Right lobe of liver (tissue), 6 donors: Measurements from ENCODE around the gene IL5. TPM values are rescaled to one million over a fixed set of nuclear protein-coding genes. Genes with fewer than 3 reads are reported as not detected.
"Not testable (repeated sequence)": the region's sequence is repeated elsewhere in the genome, so short reads cannot be mapped to it uniquely, and the experiment has no call there.

Source experiments
- ATAC-seq, 4 donors: fragments of 200-7000 bp; cut with Tn5 transposase; one replicate each; pipeline ENCODE4 v1.9.1; 2020; ENCODE audit warnings: mild to moderate bottlenecking in 4 of 4, moderate library complexity in 4 of 4
- DNase-seq, 3 donors: peaks; one replicate each; pipeline ENCODE4 v3.0.0-alpha.2; 2020
- H3K27ac ChIP-seq, 3 donors: fragments of 200-600 bp; one replicate each; pipeline ENCODE4 v1.8.0; 2022
- H3K27me3 ChIP-seq, 2 donors: fragments of 200-600 bp; one replicate each; pipeline ENCODE4 v1.8.0; 2022
- H3K36me3 ChIP-seq, 4 donors: fragments of 200-600 bp; sonication (generic) in 1 of 4; one replicate each; pipeline versions ENCODE4 v1.5.1 to v1.8.0; 2017 to 2022; ENCODE audit warnings: control low read depth in 1 of 4
- H3K4me1 ChIP-seq, 4 donors: fragments of 200-600 bp; sonication (generic) in 1 of 4; one replicate each; pipeline versions ENCODE4 v1.5.1 to v1.8.0; 2017 to 2022; ENCODE audit warnings: control low read depth in 1 of 4
- H3K4me3 ChIP-seq, 3 donors: fragments of 200-600 bp; one replicate each; pipeline ENCODE4 v1.8.0; 2022
- H3K9me3 ChIP-seq, 4 donors: fragments of 200-600 bp; sonication (generic) in 1 of 4; one replicate each; pipeline versions ENCODE4 v1.5.1 to v1.8.0; 2017 to 2022; ENCODE audit warnings: control low read depth in 1 of 4
- POLR2A ChIP-seq: fragments of 450-650 bp; IDR thresholded peaks from one replicate; pipeline ENCODE4 v1.6.1; 2017; ENCODE audit warnings: antibody characterized with exemption, mild to moderate bottlenecking
- WGBS: methylation state at CpG from one replicate; pipeline ENCODE4 v1.1.6; 2018; ENCODE audit warnings: low coverage, low lambda C conversion rate; ENCODE audit not compliant: insufficient coverage; ENCODE audit errors: missing lambda C conversion rate; 5-methylcytosine and 5-hydroxymethylcytosine counted together
- intact Hi-C, 2 donors: fragments of 100-400 bp; cut with DNase I; formaldehyde crosslinking; loops; one replicate each; pipeline versions ENCODE4 v1.11.2 to v1.14.1; 2022
- total RNA-seq, 6 experiments: library from RNA; depleted of rRNA in 2 of 6; stranded (reverse); fragments of >200 nt in 2 of 6; fragmentation: NEBNext Ultra II Directional in 3 of 6; extraction: Animal tissue kit (Norgen Biotek cat#: 25700) in 3 of 6; gene quantifications; one replicate each; pipeline versions ENCODE4 v1.1.0 to v1.2.4, GENCODE V29; 2016 to 2023
- TF ChIP-seq, protein P1 (sequence below), 4 donors: fragments of 200-600 bp in 3 of 4; fragments of 450-650 bp in 1 of 4; IDR thresholded peaks; one replicate each; pipeline versions ENCODE4 v1.5.1 to v1.8.0; 2016 to 2022; ENCODE audit warnings: antibody characterized with exemption in 4 of 4, mild to moderate bottlenecking in 2 of 4
- donor health status: DM: no; HTN: yes; CAD: no.
- donor health status: DM: no; HTN: no; CAD: no.
- donor health status: DM: no; HTN: no; CAD: no.
- donor health status: DM: no; HTN: yes; CAD: no.
- donor health status: DM: no; HTN: yes; CAD: no.

Gene IL5
- total RNA-seq, 6 experiments from 2014 or later = not detected

- no peaks in the 10 kb centered on the region for H3K27me3 ChIP-seq
- H3K4me3 ChIP-seq = no peak overlapping the region
- WGBS = 92% methylated on average over 1 of the region's 2 CpGs
- no peaks in the 10 kb centered on the region for H3K36me3 ChIP-seq
- intact Hi-C loops = no loop called here
- H3K27ac ChIP-seq = no peak overlapping the region
- ATAC-seq = no peak
- no peaks in the 10 kb centered on the region for H3K9me3 ChIP-seq
- no peak for DNase-seq
- no peak for TF ChIP-seq POLR2A
- TF ChIP-seq, protein P1, sequence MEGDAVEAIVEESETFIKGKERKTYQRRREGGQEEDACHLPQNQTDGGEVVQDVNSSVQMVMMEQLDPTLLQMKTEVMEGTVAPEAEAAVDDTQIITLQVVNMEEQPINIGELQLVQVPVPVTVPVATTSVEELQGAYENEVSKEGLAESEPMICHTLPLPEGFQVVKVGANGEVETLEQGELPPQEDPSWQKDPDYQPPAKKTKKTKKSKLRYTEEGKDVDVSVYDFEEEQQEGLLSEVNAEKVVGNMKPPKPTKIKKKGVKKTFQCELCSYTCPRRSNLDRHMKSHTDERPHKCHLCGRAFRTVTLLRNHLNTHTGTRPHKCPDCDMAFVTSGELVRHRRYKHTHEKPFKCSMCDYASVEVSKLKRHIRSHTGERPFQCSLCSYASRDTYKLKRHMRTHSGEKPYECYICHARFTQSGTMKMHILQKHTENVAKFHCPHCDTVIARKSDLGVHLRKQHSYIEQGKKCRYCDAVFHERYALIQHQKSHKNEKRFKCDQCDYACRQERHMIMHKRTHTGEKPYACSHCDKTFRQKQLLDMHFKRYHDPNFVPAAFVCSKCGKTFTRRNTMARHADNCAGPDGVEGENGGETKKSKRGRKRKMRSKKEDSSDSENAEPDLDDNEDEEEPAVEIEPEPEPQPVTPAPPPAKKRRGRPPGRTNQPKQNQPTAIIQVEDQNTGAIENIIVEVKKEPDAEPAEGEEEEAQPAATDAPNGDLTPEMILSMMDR (IDR thresholded peaks at IDR 0.05) = no peak
- no peaks in the 10 kb centered on the region for H3K4me1 ChIP-seq
These were observed 15.3 kb downstream of the IL5 start for GRCh38 chr5:132528021-132528420.

GRCh38 chr5:132526974-132527564, 16.3 kb downstream of the IL5 start:
- intact Hi-C loops = no loop called here

GRCh38 chr5:132526290-132526973, 16.9 kb downstream of the IL5 start:
- H3K9me3 ChIP-seq = no peaks in the 10 kb centered on the region
- H3K4me3 ChIP-seq = no peak overlapping the region
- 48% methylated on average over 7 of the region's 11 CpGs for WGBS
- no peak for TF ChIP-seq POLR2A
- TF ChIP-seq, protein P1 (IDR thresholded peaks at IDR 0.05) = peak; percentile 75 to 82 (median 82)
- no peak overlapping the region for H3K27ac ChIP-seq
- ATAC-seq (peak; percentile 94 to 99 (median 97)), DNase-seq (peak in 2 of 3 donors; percentile 35 to 46)
- intact Hi-C loops = no loop called here
- H3K4me1 ChIP-seq = no peaks in the 10 kb centered on the region
- no peaks in the 10 kb centered on the region for H3K27me3 ChIP-seq
- no peaks in the 10 kb centered on the region for H3K36me3 ChIP-seq

More at GRCh38 chr5:132526974-132527564, 16.3 kb downstream of the IL5 start:
- no peaks in the 10 kb centered on the region for H3K27me3 ChIP-seq
- H3K4me3 ChIP-seq = no peak overlapping the region
- ATAC-seq (no peak), DNase-seq (no peak)
- H3K9me3 ChIP-seq = no peaks in the 10 kb centered on the region
- WGBS = 60% methylated on average over 8 of the region's 8 CpGs
- H3K4me1 ChIP-seq = no peaks in the 10 kb centered on the region
- H3K27ac ChIP-seq = no peak overlapping the region
- no peak for TF ChIP-seq POLR2A
- TF ChIP-seq, protein P1 (IDR thresholded peaks at IDR 0.05) = peak in 1 of 4 donors; percentile 2
- H3K36me3 ChIP-seq = no peaks in the 10 kb centered on the region

- H3K9me3 ChIP-seq = no peaks in the 10 kb centered on the region
- intact Hi-C loops = no loop called here
- no peak overlapping the region for H3K27ac ChIP-seq
- no peaks in the 10 kb centered on the region for H3K36me3 ChIP-seq
- TF ChIP-seq, protein P1 (IDR thresholded peaks at IDR 0.05) = no peak
- no peak for TF ChIP-seq POLR2A
- H3K4me3 ChIP-seq = no peak overlapping the region
- no peaks in the 10 kb centered on the region for H3K4me1 ChIP-seq
- no peaks in the 10 kb centered on the region for H3K27me3 ChIP-seq
- ATAC-seq = no peak
- no peak for DNase-seq
These were observed 18.0 kb downstream of the IL5 start for GRCh38 chr5:132525299-132525724.

DNA sequence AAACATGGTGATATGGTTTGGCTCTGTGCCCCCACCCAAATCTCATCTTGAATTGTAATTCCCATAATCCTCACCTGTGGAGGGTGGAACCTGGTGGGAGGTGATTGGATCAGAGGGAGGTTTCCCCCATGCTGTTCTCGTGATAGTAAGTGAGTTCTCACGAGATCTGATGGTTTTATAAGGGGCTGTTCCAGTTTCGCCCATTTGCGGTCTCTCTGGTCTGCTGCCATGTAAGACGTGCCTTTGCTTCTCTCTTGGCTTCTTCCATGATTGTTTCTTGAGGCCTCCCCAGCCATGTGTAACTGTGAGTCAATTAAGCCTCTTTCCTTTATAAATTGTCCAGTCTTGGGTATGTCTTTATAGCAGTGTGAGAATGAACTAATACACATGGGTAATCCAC, 18.4 kb downstream of the IL5 start:
- H3K4me1 ChIP-seq, ATAC-seq, H3K27me3 ChIP-seq, H3K36me3 ChIP-seq, DNase-seq, H3K4me3 ChIP-seq, H3K27ac ChIP-seq, intact Hi-C loops, H3K9me3 ChIP-seq: not testable (repeated sequence)
- 56% methylated on average over 5 of the region's 5 CpGs for WGBS

DNA sequence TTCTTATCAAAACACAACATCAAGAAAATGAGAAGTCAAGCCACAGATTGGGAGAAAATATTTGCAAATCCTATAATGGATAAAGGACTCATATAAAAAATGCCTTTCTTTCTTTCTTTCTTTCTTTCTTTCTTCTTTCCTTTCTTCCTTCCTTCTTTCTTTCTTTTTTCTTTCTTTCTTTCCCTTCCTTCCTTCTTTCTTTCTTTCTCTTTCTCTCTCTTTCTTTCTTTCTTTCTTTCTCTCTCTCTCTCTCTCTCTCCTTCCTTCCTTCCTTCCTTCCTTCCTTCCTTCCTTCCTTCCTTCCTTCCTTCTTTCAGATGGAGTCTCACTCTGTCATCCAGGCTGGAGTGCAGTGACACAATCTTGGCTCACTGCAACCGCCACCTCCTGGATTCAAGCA, 21.3 kb downstream of the IL5 start:
- 67% methylated on average over 1 of the region's 1 CpG for WGBS
- H3K27ac ChIP-seq, intact Hi-C loops, DNase-seq, H3K27me3 ChIP-seq, H3K9me3 ChIP-seq, H3K4me1 ChIP-seq, ATAC-seq, H3K4me3 ChIP-seq, H3K36me3 ChIP-seq: not testable (repeated sequence)

DNA sequence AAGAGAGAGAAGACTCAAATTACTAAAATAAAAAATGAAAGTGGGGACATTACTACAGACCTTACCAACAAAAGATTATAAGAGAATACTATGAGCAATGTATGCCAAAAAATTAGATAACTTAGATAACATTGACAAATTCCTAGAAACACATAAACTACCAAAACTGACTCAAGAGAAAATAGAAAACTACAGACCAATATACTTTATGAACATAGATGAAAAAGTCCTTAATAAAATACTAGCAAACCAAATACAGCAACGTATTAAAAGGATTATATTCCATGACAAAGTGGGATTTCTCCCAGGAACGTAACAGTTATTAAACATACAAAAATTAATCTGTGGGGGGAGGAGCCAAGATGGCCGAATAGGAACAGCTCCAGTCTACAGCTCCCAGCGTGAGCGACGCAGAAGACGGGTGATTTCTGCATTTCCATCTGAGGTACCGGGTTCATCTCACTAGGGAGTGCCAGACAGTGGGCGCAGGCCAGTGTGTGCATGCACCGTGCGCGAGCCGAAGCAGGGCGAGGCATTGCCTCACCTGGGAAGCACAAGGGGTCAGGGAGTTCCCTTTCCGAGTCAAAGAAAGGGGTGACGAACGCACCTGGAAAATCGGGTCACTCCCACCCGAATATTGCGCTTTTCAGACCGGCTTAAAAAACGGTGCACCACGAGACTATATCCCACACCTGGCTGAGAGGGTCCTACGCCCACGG, 29.5 kb downstream of the IL5 start:
- H3K27ac ChIP-seq, H3K4me1 ChIP-seq, H3K27me3 ChIP-seq, H3K4me3 ChIP-seq, H3K9me3 ChIP-seq, H3K36me3 ChIP-seq, DNase-seq, intact Hi-C loops, ATAC-seq: not testable (repeated sequence)
- whole genome bisulfite sequencing = 59% methylated on average over 3 of the region's 25 CpGs
